ENCODE results near the gene DSG4.

DSG4 gene

DNA sequence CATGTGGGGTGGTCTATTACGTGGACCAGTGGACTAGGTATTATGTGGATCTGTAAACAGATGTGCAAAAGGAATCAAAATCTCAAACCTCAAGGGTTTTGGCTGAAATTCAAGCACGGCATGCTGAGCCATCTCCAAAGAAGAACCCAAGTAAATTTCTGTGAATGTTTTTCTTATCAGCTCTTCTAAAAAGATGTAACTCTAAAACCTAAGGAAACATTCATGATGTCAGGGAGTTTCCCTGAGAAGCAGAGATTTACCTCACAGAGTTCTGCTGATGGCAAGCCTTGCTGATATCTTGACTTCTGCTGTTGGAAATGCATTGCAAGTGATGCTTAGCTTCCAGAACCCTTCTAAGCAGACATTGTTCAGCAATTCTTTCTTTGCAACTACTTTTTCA lies 21.6 kb downstream of the DSG4 start:
- H3K4me3 ChIP-seq (ENCODE audit: low read depth, low read length), result no peak overlapping the region
- TF ChIP-seq, protein P1, sequence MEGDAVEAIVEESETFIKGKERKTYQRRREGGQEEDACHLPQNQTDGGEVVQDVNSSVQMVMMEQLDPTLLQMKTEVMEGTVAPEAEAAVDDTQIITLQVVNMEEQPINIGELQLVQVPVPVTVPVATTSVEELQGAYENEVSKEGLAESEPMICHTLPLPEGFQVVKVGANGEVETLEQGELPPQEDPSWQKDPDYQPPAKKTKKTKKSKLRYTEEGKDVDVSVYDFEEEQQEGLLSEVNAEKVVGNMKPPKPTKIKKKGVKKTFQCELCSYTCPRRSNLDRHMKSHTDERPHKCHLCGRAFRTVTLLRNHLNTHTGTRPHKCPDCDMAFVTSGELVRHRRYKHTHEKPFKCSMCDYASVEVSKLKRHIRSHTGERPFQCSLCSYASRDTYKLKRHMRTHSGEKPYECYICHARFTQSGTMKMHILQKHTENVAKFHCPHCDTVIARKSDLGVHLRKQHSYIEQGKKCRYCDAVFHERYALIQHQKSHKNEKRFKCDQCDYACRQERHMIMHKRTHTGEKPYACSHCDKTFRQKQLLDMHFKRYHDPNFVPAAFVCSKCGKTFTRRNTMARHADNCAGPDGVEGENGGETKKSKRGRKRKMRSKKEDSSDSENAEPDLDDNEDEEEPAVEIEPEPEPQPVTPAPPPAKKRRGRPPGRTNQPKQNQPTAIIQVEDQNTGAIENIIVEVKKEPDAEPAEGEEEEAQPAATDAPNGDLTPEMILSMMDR (IDR thresholded peaks at IDR 0.05; ENCODE audit: low read depth, low read length), result no peak

DNA sequence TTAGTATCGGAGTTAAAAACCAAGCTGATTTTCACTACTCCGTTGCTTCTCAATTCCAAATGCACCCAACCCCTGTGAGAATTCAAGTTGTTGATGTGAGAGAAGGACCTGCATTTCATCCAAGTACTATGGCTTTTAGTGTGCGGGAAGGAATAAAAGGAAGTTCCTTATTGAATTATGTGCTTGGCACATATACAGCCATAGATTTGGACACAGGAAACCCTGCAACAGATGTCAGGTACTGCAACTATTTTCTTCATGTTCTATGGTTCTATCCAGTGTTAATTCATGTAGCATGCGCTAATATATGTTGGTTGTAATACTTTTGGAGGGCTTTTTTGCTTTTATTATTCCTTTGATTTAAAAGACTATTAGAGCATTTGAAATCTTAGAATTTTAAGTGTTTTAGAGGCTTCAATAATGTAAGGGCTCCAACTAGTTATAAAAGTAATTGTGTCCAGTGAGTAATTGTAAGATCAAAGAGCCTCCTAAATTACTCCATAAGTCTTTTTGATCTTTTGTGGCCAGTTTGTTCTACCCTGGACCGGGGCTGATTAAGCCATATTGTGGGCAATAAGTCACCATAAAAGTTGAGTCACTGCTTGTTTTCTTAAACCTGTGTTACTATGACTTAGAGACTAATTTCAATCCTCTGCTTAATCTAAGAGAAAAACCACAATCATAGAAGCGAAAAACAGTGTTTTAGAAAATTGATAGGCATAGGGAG lies 22.9 kb downstream of the DSG4 start:
- TF ChIP-seq, protein P1 (IDR thresholded peaks at IDR 0.05; ENCODE audit: low read depth, low read length), result no peak

DNA sequence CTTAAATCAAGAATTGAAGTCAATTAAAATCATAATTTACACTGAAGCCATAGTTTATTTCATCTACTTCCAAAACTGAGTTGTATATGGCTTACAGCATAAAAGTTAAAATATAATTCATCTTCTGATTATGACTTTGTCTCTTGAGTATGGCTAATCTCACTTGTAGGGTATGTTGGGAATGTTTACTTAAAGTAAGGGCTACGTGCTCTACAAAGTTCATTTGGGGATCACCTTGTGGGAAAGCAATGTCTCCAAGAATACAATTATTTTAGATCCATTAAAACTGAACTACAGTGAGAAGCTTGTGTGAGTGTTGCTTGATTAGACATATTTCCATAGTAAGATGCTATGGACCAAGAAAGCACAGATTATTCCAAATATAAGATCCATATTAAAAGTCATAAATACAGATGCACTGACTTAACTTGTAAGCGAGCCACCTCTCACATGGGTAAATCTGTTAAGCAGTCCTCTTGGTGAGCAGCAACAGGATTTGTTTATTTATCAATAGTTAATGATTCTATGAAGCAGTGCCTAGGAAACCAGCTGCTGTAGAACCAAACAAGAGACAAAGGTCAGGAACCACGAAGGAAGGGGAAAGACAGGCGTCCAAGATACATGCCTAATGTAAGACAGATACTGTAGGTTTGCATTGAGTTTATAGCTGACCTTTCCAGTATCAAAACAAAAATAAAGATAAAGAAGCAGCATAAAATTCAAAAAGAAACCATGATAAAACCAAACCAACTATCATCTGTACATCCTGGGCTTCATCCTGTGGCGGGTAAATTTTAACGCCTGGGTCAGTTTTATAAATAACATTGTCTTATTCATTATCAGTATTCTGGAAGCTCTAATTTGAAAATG lies 24.8 kb downstream of the DSG4 start:
- TF ChIP-seq, protein P1 (IDR thresholded peaks at IDR 0.05; ENCODE audit: low read depth, low read length), result no peak
- H3K4me3 ChIP-seq (ENCODE audit: low read depth, low read length), result no peak overlapping the region

More for the DNA sequence above, 22.9 kb downstream of the DSG4 start:
- H3K4me3 ChIP-seq (ENCODE audit: low read depth, low read length), result no peak overlapping the region

DNA sequence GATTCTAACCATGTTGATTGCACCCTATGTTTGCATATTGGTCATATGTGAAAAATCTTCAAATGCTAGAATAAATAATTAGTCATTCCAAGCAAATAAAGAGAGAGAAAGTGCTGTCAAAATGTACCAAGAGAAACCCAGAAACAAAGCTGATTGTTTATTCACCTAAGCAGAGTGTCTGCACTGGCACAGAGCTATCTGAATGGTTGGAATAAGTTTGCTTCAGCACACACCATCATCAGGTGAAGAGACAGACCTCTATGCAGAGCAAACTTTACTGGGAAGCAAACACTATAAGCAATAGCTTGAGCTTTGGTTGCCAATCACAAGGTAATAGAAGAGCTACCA lies 25.4 kb downstream of the DSG4 start:
- TF ChIP-seq, protein P1 (IDR thresholded peaks at IDR 0.05; ENCODE audit: low read depth, low read length), result no peak
- H3K4me3 ChIP-seq (ENCODE audit: low read depth, low read length), result no peak overlapping the region

DNA sequence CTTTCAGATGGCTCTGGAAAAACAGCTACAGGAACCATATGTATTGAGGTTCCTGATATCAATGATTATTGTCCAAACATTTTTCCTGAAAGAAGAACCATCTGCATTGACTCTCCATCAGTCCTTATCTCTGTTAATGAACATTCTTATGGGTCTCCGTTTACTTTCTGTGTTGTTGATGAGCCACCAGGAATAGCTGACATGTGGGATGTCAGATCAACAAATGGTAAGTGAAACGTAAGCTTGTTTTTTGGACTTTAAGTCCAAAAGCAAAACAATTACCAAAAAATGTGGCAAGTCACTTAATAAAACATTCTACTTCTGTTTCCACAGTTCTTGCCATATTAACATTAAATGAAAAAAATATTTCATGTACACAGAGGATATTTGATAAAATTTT lies 26.8 kb downstream of the DSG4 start:
- TF ChIP-seq, protein P1 (IDR thresholded peaks at IDR 0.05; ENCODE audit: low read depth, low read length), result no peak
- H3K4me3 ChIP-seq (ENCODE audit: low read depth, low read length), result no peak overlapping the region

DNA sequence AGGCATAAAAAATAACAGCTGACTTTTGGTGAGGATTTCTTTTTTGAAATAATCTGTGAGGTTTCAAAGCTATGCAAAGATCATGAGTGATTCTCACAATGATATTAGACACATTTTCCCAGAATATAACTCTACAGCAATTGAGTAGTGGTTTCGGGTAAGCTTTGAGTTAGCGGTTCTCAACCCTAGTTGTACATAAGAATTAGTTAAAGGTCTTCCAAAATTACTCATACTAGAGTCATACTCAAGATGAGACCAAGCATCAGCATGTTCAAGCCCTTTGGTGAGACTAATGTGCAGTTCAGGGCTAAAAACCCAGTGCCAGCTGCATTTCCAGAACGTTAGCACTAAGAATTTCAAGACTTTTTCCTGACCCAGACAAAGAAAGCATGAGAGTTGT lies 31.1 kb downstream of the DSG4 start:
- no peak overlapping the region for H3K4me3 ChIP-seq (ENCODE audit: low read depth, low read length)
- TF ChIP-seq, protein P1 (IDR thresholded peaks at IDR 0.05; ENCODE audit: low read depth, low read length), result no peak

DNA sequence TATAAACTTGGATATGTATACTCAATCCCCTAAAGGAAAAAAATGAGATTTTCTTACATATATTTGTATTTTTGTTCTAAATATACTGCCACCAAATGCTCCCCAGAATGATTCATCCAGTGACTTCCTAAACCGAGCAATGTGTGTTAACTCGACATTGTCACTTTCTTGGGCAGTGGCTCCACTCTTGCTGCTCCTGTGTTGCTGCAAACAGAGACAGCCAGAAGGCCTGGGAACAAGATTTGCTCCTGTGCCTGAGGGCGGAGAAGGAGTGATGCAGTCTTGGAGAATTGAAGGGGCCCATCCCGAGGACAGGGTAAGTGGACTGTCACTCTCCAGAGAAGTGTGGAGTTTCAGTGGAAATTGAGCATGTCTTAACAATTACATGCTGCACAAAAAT lies 32.7 kb downstream of the DSG4 start:
- no peak overlapping the region for H3K4me3 ChIP-seq (ENCODE audit: low read depth, low read length)
- TF ChIP-seq, protein P1 (IDR thresholded peaks at IDR 0.05; ENCODE audit: low read depth, low read length), result no peak

Measured in WI38 (cell line).